GM21529 (cell line): Measurements from ENCODE around the gene ADAMTS1.

Experiments used
- ATAC-seq: cut with Tn5 transposase; IDR thresholded peaks from one replicate; pipeline ENCODE4 v1.9.1; 2021; ENCODE audit not compliant: unreplicated experiment

Gene ADAMTS1

DNA sequence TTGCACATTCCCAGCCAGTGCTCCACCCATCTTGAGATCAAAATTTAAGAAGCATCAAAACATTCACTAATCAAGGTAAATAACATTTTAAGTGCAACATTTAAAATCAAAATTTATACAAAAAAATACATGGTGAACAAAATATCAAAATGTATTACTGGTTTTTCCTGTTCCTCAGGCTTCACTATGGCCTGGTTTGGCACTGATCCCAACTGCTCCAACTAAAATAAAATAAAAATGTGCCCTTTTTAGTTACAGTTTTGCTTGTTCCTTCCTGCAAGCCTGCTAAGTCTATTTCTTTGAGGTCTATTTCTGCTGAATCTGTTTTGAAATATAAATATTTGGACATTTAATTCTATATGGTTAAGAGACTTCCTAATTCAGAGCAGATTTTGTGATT lies 54.9 kb downstream of the ADAMTS1 start:
- no peak for ATAC-seq

DNA sequence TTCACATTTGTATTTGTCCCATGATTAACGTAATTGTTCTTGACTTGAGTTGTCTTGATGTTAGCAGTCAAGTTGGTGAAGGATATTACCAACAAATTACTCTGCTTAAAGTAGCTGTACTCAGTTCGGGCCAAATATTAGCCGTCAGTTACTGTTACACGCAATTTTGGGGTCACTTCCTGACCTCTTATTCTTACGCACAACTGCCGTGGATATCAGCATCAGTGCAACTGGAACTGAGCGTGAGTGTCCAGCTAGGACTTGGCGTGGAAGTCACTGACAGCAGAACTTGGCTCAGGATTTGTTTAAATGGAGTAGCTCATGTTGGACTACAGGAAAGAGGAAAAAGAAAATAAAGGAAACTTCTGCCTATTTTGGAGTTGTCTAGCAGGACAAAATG lies 56.4 kb downstream of the ADAMTS1 start:
- no peak for ATAC-seq
